CD4-positive, alpha-beta T cell treated with Interleukin-12 subunit alpha and Interleukin-12 subunit beta, for 1 hour (primary cell): ENCODE data around the gene AK8.

Source experiments
- DNase-seq: peaks from one replicate; pipeline ENCODE4 v3.0.0-alpha.2; 2020

AK8 gene

DNA sequence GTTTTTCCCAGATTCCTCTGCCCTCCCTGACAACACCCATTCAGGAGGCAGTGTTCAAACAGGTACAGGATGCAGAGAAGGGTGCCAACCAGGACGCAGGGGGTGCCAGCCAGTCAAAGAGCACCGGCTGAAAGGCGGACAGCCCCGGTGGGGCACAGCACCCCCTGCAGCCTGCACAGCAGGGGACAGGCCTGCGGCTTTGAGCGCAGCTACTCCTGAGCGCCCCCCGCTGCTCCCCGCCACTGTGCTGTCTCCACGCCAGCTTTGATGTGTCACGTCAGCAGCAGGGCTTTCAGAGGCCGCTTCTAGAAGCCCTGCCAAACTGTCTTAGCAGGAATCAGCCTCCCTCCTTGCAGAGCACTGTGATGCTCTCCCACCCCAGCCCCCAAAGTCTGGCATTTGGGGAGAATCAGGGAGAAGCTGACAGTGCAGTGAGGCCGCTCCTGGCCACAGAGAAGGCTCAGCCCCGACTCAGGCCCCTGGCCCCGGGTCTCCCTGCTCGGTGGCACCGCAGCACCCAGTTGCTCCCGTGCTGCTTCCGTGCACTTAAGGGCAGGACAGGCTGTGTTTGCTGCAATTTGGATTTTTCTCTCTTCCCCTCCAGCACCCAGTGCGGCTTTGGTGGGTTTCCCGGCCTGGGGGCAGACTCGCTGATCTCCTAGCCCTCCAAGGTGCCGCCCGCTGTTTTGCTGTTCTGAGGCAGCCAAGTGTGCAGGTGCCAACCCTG, 20.3 kb downstream of the AK8 start:
- no peak for DNase-seq

DNA sequence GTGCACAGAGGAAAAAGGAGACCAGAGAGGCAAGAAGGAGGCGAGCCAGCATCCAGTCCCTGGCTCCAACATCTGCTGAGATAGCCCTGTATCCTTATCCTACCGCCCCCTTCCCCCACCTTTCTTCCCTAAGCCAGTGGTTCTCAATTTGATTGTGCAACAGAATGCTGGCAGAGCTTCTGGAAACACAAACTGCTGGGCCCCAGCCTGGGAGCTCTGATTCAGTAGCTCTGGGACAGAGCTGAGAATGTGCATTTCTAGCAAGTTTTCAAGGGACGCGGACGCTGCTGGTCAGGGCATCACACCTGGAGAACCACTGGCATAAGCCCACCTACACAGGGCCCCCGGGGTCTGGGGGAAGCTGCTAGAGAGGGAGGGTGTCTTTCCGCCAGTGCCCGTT, 21.1 kb downstream of the AK8 start:
- DNase-seq: no peak

DNA sequence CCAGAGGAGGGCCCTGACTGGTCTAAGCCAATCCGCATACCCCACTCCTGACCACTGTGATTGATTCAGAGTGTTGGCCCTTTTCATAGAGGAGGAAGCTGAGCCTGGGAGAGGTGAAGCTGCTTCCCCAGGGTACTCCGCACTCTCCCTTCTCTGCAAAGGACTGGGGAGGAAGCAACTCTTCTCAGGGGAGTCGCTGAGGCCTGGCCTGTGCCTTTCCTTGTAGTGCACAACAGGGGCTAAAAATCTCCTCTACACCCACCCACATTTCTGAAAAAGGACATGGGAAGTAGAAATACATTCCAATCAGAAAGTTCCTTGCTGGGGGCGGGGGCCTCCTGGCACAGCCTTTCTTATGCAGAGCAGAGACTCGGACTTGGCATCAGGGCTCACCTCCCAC, 22.2 kb downstream of the AK8 start:
- DNase-seq: no peak

- DNase-seq: no peak
These were observed 23.3 kb downstream of the AK8 start for GRCh38 chr9:132854832-132855231.

DNA sequence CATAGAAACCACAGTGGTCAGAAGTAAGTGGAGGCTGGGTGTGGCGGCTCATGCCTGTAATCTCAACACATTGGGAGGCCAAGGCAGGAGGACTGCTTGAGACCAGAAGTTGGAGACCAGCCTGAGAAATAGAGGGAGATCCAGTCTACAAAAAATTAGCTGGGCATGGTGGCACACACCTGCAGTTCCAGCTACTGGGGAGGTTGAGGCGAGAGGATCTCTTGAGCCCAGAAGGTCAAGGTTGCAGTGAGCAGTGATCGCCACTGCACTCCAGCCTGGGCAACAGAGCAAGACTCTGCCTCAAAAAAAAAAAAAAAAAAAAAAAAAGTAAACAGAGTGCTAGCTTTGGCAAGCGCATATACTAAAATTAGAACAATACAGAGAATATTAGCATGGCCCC, 24.6 kb downstream of the AK8 start:
- no peak for DNase-seq

- peak; percentile 2 for DNase-seq
These were observed 28.8 kb downstream of the AK8 start for GRCh38 chr9:132849185-132849706.

DNA sequence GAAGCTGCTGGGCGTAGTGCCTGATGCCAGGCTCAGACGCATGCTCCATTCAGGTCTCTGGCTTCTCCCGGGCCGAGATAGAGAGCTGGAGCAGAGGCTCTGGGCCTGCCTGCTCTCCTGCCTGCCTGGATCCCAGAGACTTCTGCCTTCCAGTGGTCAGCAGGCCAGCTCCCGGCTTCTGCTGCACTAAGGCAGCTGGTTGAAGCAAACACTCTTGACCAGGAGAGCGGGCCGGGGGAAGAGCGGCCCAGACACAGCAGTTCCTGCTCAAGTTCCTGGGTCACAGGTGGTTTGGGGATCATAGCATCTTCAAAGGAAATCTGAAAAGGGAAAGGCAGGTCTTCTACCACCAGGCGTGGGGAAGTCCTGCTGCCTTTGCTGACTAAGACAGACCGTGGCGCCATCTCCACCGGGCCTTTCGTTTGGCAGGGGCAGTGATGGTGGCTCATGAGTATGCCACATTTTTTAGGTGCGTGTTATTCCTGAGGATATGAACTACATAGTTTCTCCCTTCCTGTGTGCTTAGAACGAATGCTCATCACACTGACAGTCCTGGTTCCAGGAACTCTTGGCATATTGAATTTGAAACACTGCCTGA, 31.1 kb downstream of the AK8 start:
- DNase-seq: no peak

DNA sequence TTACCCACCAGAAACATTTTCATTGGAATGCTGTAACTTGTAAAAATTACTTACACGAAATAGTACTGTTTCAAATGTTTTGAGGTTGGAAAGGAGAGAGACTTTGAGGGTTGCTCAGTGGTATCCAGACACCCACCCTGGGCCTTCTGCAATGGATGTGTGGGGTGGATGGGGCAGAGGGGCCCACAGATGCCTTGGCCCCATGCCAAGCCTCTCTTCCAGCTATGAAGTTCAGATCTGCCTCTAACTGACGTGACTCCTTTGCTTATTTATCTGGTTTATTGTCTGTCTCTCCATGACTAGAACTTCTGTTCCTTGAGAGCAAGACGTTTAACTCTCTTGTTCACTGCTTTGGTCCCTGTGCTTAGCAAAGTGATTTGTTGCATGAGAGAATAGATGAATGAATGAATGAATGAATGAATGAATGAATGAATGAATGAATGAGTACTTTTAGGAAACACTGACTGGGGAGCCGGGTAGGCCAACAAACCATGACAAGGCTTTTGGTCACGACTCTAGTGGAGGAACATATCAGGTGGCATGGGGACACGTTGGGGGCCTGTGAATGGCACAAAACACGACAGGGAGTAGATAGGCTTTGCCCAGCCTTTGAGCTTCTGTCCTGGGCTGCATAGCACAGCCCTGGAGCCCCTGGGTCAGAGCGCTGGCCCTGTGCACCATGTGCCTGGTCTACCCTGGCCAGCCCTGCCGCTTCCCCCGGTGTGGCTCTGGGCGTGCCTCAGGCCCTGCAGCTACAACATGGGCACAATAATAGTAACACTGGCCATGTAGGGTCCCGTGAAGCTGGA, 31.8 kb downstream of the AK8 start:
- DNase-seq: no peak

DNA sequence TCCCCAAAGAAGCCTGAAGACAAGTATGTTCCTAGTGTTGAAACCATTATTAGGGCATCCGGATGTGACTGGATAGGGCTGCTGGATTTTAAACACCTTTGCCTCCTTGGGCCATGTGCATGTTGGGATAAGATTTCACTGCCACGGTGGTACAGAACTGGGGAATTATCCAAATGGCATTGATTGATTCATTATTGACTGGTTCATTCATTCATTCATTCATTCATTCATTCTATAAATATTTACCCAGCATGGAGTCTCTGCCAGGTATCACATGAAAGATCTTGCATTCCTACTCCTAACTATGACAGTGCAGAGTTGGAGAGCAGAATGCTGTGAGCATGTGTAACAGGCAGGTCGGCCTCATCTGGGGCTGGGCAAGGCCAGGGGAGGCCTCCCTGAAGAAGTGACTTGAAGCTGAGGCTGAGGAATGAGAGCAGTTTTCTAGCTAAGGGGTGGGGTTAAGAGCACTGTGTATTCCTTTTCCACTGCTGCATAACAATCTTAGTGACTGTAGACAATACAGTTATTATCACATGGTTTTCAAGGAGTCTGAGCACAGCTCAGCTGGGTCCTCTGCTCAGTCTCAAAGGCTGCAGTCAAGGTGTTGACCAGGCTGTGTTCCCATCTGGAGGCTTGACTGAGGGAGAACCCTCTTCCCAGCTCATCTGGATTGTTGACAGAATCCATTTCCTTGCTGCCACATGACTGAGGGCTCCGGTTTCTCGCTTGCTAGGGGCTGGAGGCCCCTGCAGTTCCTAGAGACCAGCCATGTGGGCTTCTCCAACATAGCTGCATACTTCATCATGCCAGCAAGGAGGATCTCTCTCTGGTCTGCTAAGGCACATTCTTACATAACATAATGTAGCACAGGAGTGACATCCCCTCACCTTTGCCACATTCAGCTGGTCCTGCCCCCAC, 35.7 kb downstream of the AK8 start:
- DNase-seq: no peak

DNA sequence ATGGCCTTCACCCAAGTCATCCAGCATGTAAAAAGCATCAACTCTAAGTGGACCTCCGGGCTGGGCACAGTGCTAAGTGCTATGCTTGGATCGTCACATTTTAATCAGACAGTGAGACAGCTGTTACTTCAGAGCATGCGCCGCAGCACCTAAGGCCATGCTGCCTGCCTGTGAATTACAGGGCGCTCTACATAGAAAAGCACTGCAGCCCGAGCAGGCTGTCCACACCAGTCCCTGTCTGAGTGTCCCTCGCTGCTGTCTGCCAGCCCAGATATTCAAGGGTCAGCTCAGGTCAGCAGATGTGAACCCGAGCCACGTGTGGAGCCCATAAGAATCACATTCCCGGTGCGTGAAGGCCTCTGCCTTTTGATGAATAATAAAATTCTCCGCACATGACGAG, 37.1 kb downstream of the AK8 start:
- no peak for DNase-seq

DNA sequence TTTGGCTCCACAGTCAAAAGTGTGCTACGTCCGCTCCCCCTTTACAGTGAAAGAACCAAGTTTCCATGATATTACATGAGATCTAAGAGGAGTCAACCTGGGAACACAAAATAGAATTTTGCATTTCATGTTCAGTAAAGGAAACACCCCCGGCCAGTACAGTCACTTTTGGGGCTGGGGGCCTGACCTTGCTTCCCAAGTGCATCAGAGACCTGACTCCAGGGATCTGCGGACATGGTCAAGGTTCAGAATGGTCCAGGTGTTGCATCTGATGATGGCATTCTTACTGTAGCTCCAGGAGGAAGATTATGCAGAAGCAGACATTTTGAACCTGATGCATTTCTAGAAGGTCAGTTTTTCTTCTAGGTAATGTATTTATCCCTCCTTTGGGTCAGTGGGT, 39.8 kb downstream of the AK8 start:
- DNase-seq: no peak

DNA sequence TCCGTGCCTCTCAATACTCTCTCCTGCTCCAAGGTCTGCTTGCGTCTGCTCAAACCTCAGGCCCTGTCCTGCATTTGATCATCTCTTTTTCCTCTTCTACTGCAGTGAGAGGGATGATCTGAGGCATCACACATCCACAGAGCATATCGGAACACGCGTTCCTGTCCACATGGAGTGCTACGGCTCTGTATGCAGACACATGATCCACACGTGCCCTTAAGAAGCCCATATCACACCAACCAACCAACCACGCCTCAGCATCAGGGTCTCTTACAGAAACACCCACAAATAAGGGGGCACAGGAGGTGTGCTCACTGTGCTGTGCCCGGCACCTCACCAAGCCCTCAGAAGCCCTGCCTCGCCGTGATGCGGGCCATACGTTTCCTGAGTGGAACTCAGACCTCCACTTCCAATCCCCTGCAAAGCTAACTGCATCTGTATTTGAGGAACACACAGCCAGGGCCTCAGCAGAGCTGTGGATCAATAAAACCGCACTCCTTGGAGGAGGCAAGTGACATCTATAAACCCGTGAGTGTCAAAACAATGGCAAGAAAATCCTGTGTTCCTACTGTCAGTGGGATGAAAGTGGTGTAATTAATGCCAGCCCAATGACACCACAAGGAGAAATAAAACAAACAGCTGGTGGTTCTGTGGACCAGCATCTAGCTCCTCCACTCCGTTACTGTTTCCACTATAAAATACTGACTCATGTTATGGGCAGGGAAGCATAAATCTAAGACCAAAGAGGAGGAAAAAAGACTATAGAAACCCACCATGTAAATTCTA, 40.4 kb downstream of the AK8 start:
- no peak for DNase-seq

DNA sequence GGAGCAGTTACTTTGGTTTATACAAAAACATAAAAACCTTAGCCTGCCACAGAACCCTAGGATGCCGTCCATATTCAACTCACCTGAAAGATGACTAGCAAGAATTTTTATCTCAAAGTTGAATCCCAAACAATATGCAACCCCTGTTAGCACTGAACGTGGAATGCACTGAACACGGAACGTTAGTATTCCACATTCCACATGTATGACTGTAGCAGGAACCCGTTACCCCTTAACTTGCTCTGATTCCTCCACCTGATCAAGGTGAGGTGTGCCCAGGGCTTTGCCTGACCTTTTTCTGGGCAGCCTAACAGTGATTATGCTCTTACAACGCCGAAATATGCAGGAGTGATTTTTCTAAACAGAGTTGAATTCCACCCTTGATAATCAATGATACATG, 43.7 kb downstream of the AK8 start:
- no peak for DNase-seq

DNA sequence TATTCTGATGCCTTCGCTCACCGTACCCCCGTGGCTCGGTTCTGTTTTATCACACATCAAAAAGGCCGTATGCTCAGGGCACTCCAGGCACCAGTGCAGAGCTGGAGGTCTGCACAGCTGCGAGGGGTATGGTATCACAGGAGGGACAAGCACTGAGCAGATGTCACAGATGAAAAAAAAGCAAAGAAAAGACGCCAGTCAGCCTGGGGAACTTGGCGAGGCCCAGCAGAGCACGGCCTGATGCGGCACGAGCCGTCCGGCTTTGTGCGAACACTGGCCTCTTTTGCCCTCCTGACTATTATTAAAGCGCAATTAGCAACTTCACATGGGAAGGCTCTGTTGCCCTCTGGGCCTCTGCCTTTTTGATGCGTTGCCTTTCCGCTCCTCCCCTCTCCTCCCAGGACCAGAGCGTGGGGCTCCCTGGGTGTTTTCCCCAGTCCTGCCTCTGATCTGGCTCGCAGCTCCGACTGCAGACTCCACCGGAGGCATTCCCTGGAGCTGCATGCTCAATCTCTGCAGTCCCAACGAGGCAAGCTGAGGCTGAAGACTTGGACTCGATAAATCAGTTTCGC, 44.4 kb downstream of the AK8 start:
- no peak for DNase-seq

GRCh38 chr9:132832171-132832881, 45.8 kb downstream of the AK8 start:
- no peak for DNase-seq

DNA sequence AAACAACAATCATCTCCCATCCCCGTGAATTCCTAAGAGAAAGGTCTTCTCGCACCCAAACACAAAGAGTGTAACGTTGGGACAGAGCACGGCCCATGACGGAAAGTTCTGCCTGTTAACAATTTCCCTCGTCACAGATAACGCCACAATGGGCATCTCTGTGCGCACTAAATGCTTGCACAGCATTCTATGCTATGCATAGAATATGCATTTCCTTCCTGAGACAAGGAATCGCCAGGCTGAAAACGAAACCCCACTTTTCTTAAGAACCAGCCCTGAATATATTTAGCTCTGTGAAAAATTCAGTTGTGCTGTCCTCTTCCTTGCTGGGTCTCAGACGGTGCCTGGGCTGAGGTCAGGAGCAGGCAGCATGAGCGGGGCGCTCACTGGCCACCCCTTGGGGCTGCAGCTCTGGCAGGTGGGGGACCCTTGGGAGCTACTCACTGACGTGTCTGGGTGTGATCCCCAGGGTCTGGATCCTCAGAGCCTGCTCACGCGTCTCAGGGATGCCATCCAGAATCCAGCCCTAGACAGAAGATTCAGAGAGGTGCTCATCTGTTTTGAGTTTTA, 49.8 kb downstream of the AK8 start:
- no peak for DNase-seq

- no peak for DNase-seq
These were observed 50.7 kb downstream of the AK8 start for GRCh38 chr9:132827366-132827765.

GRCh38 chr9:132826621-132827365, 51.3 kb downstream of the AK8 start:
- no peak for DNase-seq

GRCh38 chr9:132826131-132826530, 52.0 kb downstream of the AK8 start:
- no peak for DNase-seq

GRCh38 chr9:132825430-132825829, 52.7 kb downstream of the AK8 start:
- DNase-seq: no peak
